ENCODE results near the gene NFE2L3. TPM values are rescaled to one million over a fixed set of nuclear protein-coding genes. Genes with fewer than 3 reads are reported as not detected.

Gene NFE2L3
- total and polyA plus RNA-seq, 2 of the 4 experiments (the other 2 are of a cell fraction), result 28.0 to 43.2 TPM

DNA sequence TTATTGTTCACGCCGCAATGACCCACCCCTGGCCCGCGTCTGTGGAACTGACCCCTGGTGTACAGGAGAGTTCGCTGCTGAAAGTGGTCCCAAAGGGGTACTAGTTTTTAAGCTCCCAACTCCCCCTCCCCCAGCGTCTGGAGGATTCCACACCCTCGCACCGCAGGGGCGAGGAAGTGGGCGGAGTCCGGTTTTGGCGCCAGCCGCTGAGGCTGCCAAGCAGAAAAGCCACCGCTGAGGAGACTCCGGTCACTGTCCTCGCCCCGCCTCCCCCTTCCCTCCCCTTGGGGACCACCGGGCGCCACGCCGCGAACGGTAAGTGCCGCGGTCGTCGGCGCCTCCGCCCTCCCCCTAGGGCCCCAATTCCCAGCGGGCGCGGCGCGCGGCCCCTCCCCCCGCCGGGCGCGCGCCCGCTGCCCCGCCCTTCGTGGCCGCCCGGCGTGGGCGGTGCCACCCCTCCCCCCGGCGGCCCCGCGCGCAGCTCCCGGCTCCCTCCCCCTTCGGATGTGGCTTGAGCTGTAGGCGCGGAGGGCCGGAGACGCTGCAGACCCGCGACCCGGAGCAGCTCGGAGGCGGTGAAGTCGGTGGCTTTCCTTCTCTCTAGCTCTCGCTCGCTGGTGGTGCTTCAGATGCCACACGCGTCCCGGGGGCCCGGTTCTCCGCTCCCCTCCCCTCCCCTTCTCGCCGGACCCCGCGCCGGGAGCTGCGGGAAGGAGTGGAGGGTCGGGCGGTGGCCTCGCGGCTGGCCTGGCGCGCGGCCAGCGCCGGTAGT is 49.4 kb downstream of the NFE2L3 start, which contains the start of gene CBX3:
TSS of gene CBX3 (plus strand) at position 499 of the 772 bp plus-strand sequence. CDS start 1,254 bp downstream, outside the sequence.
- Histone ChIP-seq H3K18ac (ENCODE audit: low read depth, low read length) (peak within 1 kb of the TSS; percentile 87), H3K9ac (ENCODE audit: low read depth, low read length) (peak within 1 kb of the TSS; percentile 99), H2AK9ac (replicated peaks; ENCODE audit: low read depth, low read length, poor library complexity) (peak within 1 kb of the TSS; percentile 99), H4K5ac (ENCODE audit: low read depth, low read length) (peak within 1 kb of the TSS; percentile 83), H3K14ac (replicated peaks; ENCODE audit: low read depth, low read length) (peak within 1 kb of the TSS; percentile 89), H2AK5ac (ENCODE audit: low read depth, low read length) (peak within 1 kb of the TSS; percentile 90), H3K27ac (ENCODE audit: insufficient read depth, low read length) (peak within 1 kb of the TSS; percentile 100), H2BK20ac (ENCODE audit: low read depth, low read length) (no peak within 1 kb of the TSS; the same call in 1 of the 2 replicates), H2BK120ac (ENCODE audit: low read depth, low read length) (peak within 1 kb of the TSS; percentile 75), H3K36me3 (ENCODE audit: control insufficient read depth, insufficient read depth, low read length) (peaks cover 8% of the 10 kb centered on the region), H3K4me1 (ENCODE audit: control insufficient read depth, insufficient read depth, low read length) (0 out of 2 replicates have a peak, but pooled peaks cover 2% of the 10 kb centered on the region), H3K27me3 (ENCODE audit: control insufficient read depth, insufficient read depth, low read length) (no peaks in the 10 kb centered on the region), H3K56ac (ENCODE audit: extremely low read depth, insufficient read depth, low read length) (peak within 1 kb of the TSS; percentile 98), H3K9me1 (ENCODE audit: insufficient read depth, low read length) (no peaks in the 10 kb centered on the region; the same call in 1 of the 2 replicates), H3K79me1 (ENCODE audit: low read depth in 1 of 2, low read length in 2 of 2) (0 out of 4 replicates have a peak, but pooled peaks cover 0 to 3% of the 10 kb centered on the region in 2 experiments), H4K20me1 (ENCODE audit: insufficient read depth, low read length) (peaks cover 79% of the 10 kb centered on the region), H3K4me2 (ENCODE audit: low read depth, low read length) (peak within 1 kb of the TSS; percentile 97), H4K8ac (ENCODE audit: low read depth in 2 of 2, low read length in 2 of 2) (peak within 1 kb of the TSS; percentile 71 to 95), H3K23ac (ENCODE audit: low read depth, low read length) (peak within 1 kb of the TSS; percentile 96), H2BK5ac (ENCODE audit: low read depth, low read length, poor library complexity, severe bottlenecking) (peak within 1 kb of the TSS; percentile 96), H4K91ac (ENCODE audit: insufficient read depth, low read depth, low read length) (peak within 1 kb of the TSS; percentile 84), H2BK15ac (ENCODE audit: low read depth, low read length) (peak within 1 kb of the TSS; percentile 93; the same call in 2 of the 3 replicates), H3K4me3 (ENCODE audit: insufficient read depth, low read depth, low read length) (peak within 1 kb of the TSS; percentile 81), H3K9me3 (ENCODE audit: control insufficient read depth, insufficient read depth, low read length) (no peaks in the 10 kb centered on the region), H2AFZ (replicated peaks; ENCODE audit: low read length, poor library complexity) (peak within 1 kb of the TSS; percentile 93), H3K4ac (ENCODE audit: low read depth, low read length) (peak within 1 kb of the TSS; percentile 95)
- CTCF ChIA-PET, result no interaction called here
- intact Hi-C loops (cut with micrococcal nuclease), result loop anchor here (2.0 to 10.0 kb wide), 6 partner anchors 156 to 1966 kb away; no protein-coding TSS in a partner anchor
- peak; percentile 70 for DNase-seq
- POLR2A ChIA-PET (ENCODE audit: unreplicated experiment), result no interaction called here
- no TSS peak for BruUV-seq (replicated peaks)
- peak; percentile 63 for ATAC-seq (ENCODE audit: low read depth)
- WGBS, 2 experiments (ENCODE audit: extremely low coverage in 2 of 2, insufficient read length in 1 of 2), result no CpG with 5 or more reads among the region's 86 CpGs
- in situ Hi-C loops (cut with MboI; ENCODE audit: low sequenced_read_pairs), result loop anchor here (10.0 to 25.0 kb wide), 3 partner anchors 347 to 661 kb away; partner anchors contain the start of gene SKAP2
- TF ChIP-seq FOS (IDR thresholded peaks at IDR 0.05; ENCODE audit: low read depth, low read length) (no peak), MAZ (IDR thresholded peaks at IDR 0.05; ENCODE audit: borderline replicate concordance, low read depth, low read length) (peak; percentile 77; the same call in 1 of the 2 replicates), RFX5 (IDR thresholded peaks at IDR 0.05; ENCODE audit: low read depth, low read length) (no peak), SMC3 (IDR thresholded peaks at IDR 0.05; ENCODE audit: low read depth, low read length) (no peak), POLR2A (IDR thresholded peaks at IDR 0.05; ENCODE audit: low read depth, low read length) (peak; percentile 82), CHD1 (IDR thresholded peaks at IDR 0.05; ENCODE audit: low read depth, low read length) (no peak)
- TF ChIP-seq, protein P1, sequence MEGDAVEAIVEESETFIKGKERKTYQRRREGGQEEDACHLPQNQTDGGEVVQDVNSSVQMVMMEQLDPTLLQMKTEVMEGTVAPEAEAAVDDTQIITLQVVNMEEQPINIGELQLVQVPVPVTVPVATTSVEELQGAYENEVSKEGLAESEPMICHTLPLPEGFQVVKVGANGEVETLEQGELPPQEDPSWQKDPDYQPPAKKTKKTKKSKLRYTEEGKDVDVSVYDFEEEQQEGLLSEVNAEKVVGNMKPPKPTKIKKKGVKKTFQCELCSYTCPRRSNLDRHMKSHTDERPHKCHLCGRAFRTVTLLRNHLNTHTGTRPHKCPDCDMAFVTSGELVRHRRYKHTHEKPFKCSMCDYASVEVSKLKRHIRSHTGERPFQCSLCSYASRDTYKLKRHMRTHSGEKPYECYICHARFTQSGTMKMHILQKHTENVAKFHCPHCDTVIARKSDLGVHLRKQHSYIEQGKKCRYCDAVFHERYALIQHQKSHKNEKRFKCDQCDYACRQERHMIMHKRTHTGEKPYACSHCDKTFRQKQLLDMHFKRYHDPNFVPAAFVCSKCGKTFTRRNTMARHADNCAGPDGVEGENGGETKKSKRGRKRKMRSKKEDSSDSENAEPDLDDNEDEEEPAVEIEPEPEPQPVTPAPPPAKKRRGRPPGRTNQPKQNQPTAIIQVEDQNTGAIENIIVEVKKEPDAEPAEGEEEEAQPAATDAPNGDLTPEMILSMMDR (conservative IDR thresholded peaks at IDR 0.05; ENCODE audit: low read depth, low read length), result no peak
- dilution Hi-C loops (cut with HindIII; ENCODE audit: low sequenced_read_pairs, unreplicated experiment), result no loop called here
